Measurements from ENCODE around the gene UBTD1.
"Not testable (repeated sequence)": the region's sequence is repeated elsewhere in the genome, so short reads cannot be mapped to it uniquely, and the experiment has no call there.

UBTD1 gene

DNA sequence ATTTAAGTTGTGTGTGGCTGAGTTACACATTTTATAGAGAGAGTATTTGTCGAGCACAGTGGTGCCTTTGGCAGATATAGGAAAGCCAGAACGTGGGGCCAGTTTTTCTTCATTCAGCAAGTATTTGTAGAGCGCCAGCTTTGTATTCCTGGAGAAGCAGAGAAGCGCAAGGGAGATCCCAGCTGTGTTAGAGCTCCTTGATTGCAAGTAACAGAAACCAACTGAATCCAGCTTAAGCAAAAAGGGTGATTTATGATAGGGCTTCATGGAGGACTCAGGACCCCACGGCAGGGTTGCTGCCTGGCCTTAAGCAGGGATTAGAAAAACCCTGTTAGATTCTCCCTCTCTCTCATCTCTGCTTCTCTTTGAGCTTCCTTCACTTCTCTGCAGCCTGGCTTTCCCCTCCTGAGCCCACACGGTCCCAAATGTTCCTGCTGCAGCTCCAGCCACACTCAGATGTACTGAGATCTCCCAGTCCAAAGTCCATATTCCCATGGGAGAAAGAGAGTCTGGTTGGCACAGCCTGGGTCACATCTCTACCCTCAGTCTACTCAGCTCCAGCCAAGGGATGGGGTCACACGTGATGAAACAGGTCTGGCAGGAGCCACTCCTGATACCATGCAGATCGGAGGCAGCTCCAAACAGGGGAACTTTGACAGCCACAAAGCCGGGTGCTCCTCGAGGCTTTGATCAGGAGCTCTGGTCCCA lies 16.7 kb downstream of the UBTD1 start:
- no peak for DNase-seq (ENCODE audit: low spot score)

DNA sequence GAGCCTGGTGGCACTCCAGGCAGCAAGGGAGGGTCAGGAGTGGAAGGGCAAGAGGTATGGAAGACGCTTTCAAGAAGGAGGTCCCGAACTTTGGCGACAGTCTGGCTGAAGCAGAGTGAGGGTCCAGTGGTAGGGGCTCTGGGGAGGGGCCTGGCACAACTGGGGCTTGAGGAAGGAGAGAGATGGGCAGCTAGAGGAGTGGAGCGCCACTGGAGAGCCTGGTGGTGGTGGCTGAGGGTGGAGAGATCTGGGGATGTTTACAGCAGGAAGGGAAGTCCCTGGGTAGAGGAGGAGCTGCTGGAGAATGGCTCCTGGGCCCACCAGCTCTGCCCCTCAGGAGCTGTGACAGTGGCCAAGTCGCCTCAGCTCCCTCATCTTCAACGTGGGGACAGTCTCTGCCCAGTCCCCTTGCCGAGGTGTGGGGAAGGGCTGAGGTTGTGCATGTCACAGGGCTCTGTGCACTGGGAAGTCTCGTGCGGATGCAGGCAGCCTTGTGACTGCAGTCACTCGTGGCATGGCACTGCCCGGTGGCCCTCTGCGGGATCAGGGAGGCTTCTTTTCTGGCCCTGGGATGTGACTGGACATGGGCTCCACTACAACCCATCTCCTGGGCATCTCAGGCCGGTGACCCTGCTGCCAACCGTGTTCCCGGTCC lies 18.5 kb downstream of the UBTD1 start:
- DNase-seq (ENCODE audit: low spot score): no peak

DNA sequence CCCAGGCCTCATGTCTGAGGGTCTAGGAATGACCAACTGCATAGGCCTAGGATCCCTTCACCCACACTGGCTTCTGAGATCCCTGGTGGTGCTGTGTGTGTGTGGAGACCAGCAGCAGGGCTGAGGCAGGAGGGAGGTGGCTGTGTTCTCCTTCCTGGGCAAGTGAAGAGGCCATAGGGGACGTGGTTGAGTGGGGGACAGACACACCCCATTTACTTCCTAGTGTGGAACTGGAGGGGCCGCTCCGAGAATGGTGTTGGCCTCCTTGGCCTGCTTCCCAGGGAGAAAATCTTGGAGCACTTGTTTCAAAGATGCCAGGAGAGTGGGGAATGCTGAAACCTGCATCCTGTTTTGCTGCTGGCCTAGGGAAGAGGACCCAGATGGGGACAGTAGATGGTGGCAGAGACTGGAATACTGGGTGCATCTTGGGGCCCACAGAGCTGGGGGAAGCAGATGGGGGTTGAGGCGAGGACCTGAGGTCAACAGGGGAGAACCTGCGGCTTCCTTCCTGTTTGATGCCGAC lies 19.1 kb downstream of the UBTD1 start:
- DNase-seq (ENCODE audit: low spot score): no peak

DNA sequence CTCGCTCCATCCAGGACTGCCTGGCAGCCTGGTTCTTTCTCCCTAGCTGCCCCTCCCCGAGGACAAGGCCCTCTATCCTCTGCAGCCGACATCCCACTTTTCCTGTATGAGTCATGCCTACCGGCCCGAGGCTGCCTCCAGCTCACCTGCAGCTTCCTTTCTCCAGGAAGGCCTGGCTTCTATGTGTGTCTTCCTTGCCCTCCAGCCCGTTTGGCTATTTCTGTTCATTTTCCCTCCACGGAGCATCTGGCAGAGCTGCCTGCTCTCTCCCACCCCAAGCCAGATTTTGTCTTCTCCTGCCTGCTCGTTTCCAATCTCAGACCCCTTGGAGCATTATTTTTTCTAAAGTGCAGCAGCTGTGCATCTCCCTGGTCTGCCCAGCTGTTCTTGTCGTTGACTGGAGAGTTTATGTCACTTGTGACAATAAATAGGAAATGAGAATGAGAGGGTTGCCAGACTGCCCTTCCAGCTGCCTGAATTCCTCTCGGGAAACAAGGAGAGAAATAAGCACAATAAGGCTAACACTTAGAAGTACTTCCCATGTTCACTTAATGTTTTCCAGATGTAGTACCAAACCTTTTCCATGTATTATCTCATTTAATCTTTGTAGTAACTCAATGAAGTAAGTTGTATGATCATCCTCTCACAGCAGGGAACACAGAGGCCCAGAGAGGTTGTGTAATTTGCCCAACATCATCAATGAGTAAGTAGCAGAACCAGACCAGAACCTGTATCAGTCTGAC lies 19.7 kb downstream of the UBTD1 start:
- no peak for DNase-seq (ENCODE audit: low spot score)

DNA sequence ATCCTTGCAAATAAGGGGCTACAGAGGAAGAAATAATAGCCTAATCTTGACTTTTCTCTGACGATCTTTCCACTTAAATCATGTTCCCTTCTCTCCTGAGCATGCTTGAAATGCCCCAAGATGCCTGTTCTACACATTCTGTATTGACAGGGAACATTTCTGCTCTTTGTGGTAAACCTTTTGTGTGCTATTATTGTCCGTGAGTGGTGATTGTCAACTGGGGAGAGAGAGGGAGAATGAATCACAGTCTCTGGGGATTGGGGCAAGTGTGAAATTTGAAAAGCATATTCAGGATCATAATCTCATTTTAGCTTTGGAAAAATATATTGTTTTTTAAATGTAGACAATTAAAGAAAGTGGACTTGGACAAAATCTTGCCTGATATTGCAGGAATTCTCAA lies 20.6 kb downstream of the UBTD1 start:
- DNase-seq (ENCODE audit: low spot score): no peak

DNA sequence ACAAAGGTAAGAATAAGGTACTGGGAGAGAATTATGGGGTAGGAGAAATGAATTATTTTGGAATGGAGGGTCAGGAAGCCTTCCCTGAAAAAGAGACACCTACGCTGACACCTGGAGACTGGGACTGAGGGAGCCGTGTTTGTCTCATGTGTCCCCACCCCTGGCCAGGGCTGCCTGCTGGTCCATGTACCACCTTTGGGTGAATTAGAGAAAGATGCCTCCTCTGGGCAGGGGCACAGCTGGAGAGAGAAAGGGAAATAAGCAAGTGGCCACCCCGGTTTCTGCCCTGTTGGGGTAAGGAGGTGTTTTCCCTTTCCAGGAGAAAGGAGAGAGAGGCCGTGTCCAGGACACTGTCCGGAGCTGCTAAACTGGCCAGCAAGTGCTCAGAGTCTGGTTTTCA lies 21.8 kb downstream of the UBTD1 start:
- DNase-seq (ENCODE audit: low spot score): no peak

DNA sequence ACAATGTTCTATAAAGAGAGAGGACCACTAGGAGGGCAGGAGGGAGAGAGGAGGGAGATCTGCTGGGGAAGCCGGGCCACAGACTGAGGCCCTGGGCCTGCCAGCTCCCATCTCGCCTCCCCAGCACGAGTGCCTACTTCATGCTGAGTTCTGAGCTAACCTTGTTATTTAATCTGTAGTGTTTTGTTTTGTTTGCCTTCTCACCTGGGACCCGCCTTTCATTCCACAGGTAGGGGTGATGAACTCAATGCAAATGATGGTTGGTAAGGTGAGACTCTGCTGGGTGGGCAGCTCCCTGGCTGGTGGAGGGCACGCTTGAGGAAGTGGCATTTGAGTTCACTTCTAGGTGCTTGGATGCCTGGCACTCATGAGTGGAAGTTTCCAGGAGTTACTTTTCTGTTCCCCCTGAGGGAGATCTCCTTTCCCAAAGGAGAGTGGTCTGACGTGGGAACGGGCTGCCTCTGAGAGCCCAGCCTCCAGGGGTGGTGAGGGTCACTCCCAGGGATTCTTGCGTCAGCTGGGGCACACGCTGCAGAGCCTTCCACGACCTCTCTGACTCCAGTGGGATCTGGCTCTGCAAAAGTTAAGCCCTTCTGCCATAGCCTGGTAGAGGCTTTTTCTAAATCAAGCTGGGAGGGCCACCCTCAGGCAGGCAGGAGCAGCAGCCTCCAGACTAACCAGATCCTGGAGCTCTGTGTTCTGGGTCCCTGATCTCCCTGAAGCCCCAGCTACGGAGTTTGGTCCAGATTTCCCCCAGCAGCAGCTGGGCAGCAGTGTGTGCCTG lies 22.4 kb downstream of the UBTD1 start:
- DNase-seq (ENCODE audit: low spot score): no peak

DNA sequence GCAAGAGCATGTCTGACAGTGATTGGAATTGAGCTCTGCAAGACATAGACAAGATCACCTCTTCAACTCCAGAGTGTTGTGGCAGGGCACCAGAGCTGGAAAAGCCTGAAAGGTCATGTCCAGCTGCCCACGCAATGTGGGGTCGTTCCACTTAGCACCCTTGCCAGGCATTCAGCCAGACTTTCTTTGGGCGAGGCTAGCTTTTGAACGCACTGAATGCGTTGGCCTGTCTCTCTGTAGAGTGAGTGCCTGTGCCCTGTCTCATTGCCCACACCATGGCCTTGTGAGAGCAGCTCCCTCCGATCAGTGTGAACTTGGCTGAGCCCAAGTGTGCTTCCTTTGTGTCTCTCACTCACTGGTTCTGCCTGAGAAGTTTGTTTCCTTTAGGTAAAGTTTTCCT lies 23.3 kb downstream of the UBTD1 start:
- DNase-seq (ENCODE audit: low spot score): no peak

DNA sequence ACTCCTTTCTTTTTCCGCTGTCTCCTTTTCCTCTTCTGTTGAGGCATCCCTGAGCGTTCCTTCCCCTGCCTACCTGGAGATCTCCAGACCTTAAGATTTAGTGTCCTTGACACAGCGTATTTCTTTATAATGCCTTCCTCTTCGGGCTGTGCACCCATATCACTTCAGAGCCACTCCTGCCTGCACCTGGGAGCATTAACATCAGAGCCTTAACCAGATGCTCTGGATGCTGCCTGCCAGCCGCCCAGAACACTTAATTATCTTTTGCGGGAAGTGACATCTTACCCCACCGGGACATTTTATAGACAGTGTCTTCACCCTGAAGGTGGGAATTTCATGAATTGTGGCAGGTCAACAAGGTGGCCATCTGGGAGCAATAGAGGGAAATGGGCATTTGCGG lies 24.2 kb downstream of the UBTD1 start:
- DNase-seq (ENCODE audit: low spot score): no peak

DNA sequence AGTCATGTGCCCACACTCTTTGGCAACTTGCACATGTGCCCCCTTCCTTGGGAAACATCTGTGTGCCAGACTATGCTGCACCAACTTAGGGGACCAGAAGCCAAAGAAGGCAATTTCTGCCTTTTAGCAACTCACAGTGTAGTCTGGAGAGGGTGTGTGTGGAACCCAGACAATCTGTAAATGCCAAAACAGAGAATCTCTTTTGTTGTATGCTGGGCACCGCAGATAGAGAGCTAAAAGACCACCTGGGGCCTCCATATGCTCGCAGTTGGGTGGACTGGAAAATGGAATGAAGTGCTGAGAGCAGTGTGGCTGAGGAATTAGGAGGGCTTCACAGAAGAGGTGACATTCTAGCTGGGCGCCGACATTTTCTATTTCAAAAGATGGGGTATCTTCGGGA lies 26.4 kb downstream of the UBTD1 start:
- DNase-seq (ENCODE audit: low spot score): no peak

DNA sequence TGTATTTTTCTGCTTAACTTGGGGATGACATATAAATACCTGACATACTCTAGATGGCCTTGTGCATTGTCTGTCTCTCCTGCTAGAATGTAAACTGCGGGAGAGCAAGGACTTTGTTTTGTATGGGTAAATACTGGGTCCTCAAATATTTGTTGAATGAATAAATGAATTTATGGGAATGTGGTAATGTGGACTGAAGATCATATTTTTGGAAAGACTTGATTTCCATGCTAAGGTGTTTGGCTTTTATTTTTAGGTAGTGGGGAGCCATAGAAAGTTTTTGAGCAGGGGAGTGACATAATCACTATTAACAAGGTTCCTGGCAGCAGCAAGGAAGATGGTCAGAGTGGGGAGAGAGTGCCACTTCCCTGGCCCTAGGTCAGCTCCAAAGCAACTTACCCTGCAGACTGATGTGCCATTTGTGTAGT lies 27.0 kb downstream of the UBTD1 start:
- no peak for DNase-seq (ENCODE audit: low spot score)

DNA sequence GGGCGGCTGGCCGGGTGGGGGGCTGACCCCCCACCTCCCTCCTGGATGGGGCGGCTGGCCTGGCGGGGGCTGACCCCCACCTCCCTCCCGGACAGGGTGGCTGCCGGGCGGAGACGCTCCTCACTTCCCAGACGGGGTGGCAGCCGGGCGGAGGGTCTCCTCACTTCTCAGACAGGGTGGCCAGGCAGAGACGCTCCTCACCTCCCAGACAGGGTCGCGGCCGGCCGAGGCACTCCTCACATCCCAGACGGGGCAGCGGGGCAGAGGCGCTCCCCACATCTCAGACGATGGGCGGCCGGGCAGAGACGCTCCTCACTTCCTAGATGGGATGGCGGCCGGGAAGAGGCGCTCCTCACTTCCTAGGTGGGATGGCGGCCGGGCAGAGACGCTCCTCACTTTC lies 30.2 kb downstream of the UBTD1 start:
- not testable (repeated sequence) for DNase-seq (ENCODE audit: low spot score)

DNA sequence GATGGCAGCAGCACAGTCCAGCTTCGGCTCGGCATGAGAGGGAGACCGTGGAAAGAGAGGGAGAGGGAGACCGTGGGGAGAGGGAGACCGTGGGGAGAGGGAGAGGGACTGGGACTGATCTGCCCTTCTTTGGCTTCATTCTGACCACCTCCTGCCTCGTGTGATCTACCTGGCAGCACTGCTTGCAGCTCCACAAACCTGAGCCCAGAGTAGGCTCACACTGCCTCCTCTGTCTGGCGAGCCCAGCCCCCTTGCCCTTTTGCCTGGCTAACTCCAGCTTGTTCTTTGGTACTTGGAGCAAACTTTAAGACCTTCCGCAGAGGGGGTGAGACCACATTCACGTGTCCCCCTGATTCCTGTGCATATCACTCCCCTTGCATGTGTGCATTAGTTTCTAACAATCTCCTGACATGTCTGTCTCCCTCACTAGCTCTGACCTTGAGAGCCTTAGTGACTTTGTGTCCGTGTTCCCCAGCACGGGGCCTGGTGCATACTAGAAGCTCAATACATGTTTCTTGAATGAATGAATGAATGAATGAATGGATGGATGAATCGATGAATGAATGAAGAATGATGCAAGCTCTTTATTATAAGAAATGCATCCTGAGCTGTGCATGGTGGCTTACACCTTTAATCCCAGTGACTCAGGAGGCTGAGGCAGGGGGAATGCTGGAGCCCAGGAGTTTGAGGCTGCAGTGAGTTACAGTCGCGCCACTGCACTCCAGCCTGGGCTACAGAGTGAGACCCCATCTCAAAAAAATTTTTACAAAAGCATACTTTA lies 31.2 kb downstream of the UBTD1 start:
- no peak for DNase-seq (ENCODE audit: low spot score)

DNA sequence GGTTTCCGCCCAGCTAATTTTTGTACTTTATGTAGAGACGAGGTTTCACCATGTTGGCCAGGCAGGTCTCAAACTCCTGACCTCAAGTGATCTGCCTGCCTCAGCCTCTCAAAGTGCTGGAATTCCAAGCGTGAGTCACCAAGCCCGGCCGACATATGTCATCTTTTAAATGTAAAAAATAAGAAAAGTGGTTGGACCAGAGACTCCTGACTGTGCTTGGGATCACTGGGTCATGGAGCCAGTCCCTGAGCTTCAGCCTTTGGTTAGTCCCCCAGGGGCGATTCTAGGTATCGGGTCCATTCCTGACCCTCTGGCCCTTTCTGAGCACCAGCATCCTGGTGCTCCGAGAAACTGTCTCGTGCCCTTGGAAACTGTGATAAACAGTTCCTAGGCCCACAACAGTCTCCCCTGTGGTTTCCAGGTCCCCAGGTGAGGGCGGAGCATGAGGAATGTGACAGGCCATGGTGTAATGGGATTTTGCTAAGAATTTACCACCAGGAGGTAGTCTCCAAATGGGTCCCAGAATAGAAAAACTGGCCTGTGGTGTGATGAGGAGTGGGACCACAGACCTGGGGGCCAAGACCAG lies 32.8 kb downstream of the UBTD1 start:
- DNase-seq (ENCODE audit: low spot score): no peak

DNA sequence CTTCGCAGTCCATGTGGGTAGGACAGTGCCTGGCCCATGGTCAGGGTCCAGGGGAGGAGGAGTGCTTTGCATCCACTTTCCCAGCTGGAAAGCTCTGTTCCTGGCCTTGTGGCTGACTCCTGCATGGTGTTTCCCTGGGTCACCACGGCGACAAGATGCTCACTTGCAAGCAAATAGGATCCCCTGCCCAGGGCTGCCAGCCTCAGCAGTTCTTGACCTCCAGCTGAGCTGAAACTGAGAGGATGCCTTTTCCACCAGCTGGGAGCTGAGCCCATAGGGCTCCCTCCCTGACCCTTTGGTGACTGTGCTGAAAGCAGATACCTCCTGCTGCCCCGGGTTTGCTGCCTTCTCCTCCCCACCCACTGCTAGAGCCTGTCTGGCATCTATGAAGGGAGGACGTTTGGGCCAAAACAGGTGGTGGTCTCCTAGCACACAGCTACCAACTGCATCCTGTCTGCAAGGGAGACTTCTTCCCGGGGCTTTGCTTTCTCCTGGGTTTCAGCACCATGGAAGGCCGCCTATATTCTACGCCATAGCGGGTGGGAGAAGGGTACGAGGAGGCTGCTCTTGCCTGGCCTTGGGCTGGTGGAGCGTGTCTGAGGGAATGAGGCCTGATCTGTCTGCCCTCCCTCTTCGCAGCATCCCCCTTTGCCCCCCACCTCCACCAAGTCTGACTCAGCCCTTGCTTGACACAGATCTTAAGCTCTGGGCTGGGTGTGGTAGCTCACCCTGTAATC lies 34.4 kb downstream of the UBTD1 start:
- DNase-seq (ENCODE audit: low spot score): no peak

DNA sequence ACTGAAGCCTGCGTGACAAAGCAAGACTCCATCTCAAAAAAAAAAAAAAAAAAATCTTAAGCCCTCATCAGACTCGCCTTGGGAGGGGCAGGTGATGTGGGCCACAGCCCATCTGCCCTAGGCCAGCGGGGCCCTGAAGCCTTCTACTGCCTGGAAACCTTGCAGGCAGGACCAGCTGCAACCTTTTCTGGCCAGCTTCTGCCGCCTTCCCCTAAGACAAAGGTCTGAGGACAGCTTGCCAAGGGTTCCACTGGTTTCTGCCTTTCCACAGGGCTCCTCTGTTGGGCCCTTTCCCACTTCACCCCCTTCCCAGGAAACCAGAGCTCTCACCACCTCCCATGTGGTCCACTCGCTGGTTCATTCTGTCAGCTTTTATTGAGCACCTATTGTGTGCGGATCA lies 35.2 kb downstream of the UBTD1 start:
- DNase-seq (ENCODE audit: low spot score): no peak

DNA sequence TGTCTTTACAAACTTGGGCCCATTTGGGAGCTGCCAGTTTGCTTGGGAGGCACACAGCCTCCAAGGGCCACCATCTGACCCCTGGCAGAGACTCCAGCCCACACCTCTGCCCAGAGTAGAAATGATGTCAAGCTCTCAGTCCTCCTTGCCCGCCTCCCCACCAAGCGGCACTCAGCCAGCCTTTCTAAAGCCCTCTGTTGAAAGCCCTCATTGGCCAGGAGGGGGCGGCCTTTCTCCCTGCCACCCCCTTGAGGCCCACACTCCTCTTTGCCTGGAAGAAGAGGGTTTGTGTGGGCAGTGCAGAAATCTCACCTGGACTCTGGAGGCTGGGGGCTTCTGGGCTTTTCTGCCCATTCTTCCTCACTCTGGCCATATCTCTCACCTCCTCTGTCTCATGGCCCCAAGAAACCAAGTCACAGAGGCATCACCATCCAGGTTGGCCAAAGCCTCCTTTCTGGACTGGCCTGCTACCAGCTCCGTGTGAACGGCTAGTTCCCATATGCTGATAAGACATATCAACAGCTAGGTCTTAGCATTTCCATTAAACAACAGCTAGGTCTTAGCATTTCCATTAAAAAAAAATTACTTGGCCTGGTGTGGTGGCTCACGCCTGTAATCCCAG lies 36.1 kb downstream of the UBTD1 start:
- peak; percentile 48 for DNase-seq (ENCODE audit: low spot score)

DNA sequence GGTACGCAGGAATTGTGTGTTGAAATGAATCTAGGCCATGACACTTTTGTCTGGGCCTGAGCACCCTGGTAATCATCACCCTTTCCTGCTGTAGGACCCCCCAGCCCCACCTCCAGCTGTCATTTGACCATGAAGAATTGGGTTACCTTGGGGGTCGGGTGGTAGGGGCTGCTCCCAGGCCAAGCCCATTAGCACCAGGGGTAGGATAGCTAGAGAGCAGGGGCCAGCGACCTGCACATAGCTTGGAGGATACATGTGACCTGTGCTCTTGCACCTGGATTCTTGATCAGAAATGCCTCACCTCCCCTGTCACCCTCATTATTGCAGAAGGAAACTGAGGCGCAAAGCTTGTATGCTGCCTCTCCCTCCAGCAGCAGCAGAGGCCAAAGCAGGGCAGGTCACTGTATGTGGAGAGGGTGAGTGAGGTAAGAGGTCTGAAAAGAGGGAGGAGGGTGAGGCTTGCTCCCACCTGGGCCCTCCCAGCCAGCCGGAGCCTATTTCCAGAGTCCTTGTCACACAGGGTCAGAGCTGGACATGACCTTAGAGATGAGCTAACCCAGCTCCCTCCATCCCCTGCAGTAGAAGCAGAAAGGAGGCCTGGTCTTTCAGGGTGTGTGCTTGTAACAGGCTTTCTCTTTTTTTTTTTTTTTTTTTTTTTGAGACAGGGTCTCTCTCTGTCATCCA lies 38.6 kb downstream of the UBTD1 start:
- no peak for DNase-seq (ENCODE audit: low spot score)

DNA sequence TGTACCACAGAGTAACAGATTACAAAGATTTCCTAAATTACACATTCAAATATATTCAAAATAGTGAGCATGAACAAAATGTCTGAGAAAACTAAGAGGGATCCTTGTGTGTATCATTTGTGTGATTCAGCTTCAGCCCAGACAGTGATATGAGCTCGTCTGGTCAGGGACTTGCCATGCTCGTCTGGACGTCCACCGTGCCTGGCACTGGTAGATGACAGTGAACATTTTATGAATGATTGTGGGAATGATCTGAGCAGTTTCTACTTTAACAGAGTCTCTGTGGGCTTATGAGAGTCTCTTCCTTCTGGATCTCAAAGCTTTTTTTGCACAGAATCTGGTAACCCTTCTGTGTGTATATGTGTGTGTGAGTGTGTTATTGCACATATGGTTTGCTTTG lies 39.7 kb downstream of the UBTD1 start:
- DNase-seq (ENCODE audit: low spot score): no peak

All from hematopoietic multipotent progenitor cell treated with erythropoietin and hydrocortisone succinate and interleukin-3 and kit ligand, for 17 days (in vitro differentiated cells).